Esophagus squamous epithelium (tissue), 4 donors: ENCODE data around the gene RHBDL2.

ENCODE experiments used
- POLR2A ChIP-seq, 4 donors: fragments of 450-650 bp; IDR thresholded peaks; one replicate each; pipeline ENCODE4 v1.6.1; 2017; ENCODE audit warnings: antibody characterized with exemption in 4 of 4, mild to moderate bottlenecking in 4 of 4, moderate library complexity in 3 of 4
- TF ChIP-seq, protein P1 (sequence below), 6 experiments: fragments of 450-650 bp in 4 of 6; fragments of 200-600 bp in 2 of 6; sonication (generic) in 2 of 6; IDR thresholded peaks; one replicate each; pipeline ENCODE4 v1.5.1; 2016 to 2019; ENCODE audit warnings: antibody characterized with exemption in 6 of 6, mild to moderate bottlenecking in 4 of 6, moderate library complexity in 4 of 6

DNA sequence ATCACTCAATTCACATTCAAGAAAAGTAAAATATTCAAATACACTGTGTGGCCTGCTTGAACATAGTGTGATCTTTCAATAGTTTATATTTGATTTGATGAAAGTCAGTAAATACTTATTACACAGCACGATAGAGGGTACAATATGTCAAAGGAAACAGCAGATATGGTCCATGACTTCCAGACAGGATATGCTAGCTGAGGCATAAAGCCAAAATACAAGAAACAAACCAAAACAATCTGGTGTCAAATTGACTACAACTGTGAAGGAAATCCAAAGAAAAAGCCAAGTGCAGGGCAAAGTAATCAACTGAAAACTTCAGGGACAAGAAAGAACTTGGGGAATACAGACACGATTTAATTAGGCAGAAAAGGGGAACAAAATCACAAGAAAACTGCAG, 101.3 kb downstream of the RHBDL2 start:
- TF ChIP-seq, protein P1, sequence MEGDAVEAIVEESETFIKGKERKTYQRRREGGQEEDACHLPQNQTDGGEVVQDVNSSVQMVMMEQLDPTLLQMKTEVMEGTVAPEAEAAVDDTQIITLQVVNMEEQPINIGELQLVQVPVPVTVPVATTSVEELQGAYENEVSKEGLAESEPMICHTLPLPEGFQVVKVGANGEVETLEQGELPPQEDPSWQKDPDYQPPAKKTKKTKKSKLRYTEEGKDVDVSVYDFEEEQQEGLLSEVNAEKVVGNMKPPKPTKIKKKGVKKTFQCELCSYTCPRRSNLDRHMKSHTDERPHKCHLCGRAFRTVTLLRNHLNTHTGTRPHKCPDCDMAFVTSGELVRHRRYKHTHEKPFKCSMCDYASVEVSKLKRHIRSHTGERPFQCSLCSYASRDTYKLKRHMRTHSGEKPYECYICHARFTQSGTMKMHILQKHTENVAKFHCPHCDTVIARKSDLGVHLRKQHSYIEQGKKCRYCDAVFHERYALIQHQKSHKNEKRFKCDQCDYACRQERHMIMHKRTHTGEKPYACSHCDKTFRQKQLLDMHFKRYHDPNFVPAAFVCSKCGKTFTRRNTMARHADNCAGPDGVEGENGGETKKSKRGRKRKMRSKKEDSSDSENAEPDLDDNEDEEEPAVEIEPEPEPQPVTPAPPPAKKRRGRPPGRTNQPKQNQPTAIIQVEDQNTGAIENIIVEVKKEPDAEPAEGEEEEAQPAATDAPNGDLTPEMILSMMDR (IDR thresholded peaks at IDR 0.05), result no peak
- no peak for TF ChIP-seq POLR2A (IDR thresholded peaks at IDR 0.05)
